Loucy (cell line): Measurements from ENCODE around the gene SLC9A8.

ENCODE experiments used
- H2AFZ ChIP-seq: fragments of 200-600 bp; sonication (generic); 2 replicates; pipeline ENCODE4 v1.6.0; 2016; ENCODE audit warnings: antibody characterized with exemption, mild to moderate bottlenecking, low read length, moderate library complexity
- H3F3A ChIP-seq: fragments of 200-600 bp; 2 replicates; pipeline ENCODE4 v1.6.0; 2016; ENCODE audit warnings: antibody characterized with exemption, low read depth, mild to moderate bottlenecking
- H3K27me3 ChIP-seq: fragments of 200-600 bp; sonication (generic); 2 replicates; pipeline ENCODE4 v1.6.1; 2014; ENCODE audit warnings: low read length, mild to moderate bottlenecking; ENCODE audit not compliant: insufficient read depth, poor library complexity, severe bottlenecking
- H3K36me3 ChIP-seq: fragments of 200-600 bp; sonication (generic); 2 replicates; pipeline ENCODE4 v1.6.1; 2016; ENCODE audit warnings: low read length; ENCODE audit not compliant: insufficient read depth
- H3K4me1 ChIP-seq: fragments of 200-600 bp; sonication (generic); 2 replicates; pipeline ENCODE4 v1.5.1; 2014; ENCODE audit warnings: low read length, mild to moderate bottlenecking; ENCODE audit not compliant: insufficient read depth, poor library complexity, severe bottlenecking
- H3K4me2 ChIP-seq: fragments of 200-600 bp; sonication (generic); 2 replicates; pipeline ENCODE4 v1.6.0; 2014; ENCODE audit warnings: antibody characterized with exemption, low read length, low read depth, mild to moderate bottlenecking; ENCODE audit not compliant: poor library complexity, severe bottlenecking
- H3K4me3 ChIP-seq: fragments of 200-600 bp; sonication (generic); 2 replicates; pipeline ENCODE4 v1.5.1; 2014; ENCODE audit warnings: low read length, mild to moderate bottlenecking, mixed read lengths; ENCODE audit not compliant: poor library complexity, severe bottlenecking
- H3K79me2 ChIP-seq: fragments of 200-600 bp; sonication (generic); 2 replicates; pipeline ENCODE4 v1.6.1; 2014; ENCODE audit warnings: low read length; ENCODE audit not compliant: insufficient read depth
- H3K9ac ChIP-seq: fragments of 200-600 bp; sonication (generic); 2 replicates; pipeline ENCODE4 v1.6.0; 2014; ENCODE audit warnings: mild to moderate bottlenecking, low read depth, low read length, moderate library complexity; ENCODE audit not compliant: poor library complexity, severe bottlenecking
- H3K9me2 ChIP-seq: fragments of 200-600 bp; sonication (generic); replicated peaks from 2 replicates; pipeline ENCODE4 v1.6.1; 2016; ENCODE audit warnings: low read depth, low read length, mixed read lengths
- H3K9me3 ChIP-seq: fragments of 200-600 bp; sonication (generic); 2 replicates; pipeline ENCODE4 v1.6.1; 2014; ENCODE audit warnings: mild to moderate bottlenecking, antibody characterized with exemption, low read length, low read depth; ENCODE audit not compliant: insufficient read depth
- H4K20me1 ChIP-seq: fragments of 200-600 bp; sonication (generic); 2 replicates; pipeline ENCODE4 v1.6.0; 2014; ENCODE audit warnings: antibody characterized with exemption, low read length, mild to moderate bottlenecking; ENCODE audit not compliant: insufficient read depth, poor library complexity, severe bottlenecking
- EZH2phosphoT487 ChIP-seq: fragments of 200-600 bp; IDR thresholded peaks from 2 replicates; pipeline ENCODE4 v1.6.1; 2018; ENCODE audit warnings: antibody characterized with exemption, mild to moderate bottlenecking, moderate library complexity, borderline replicate concordance
- TF ChIP-seq, protein P1 (sequence below): fragments of 200-600 bp; sonication (generic); conservative IDR thresholded peaks from 2 replicates; pipeline ENCODE4 v1.5.1; 2014; ENCODE audit warnings: mild to moderate bottlenecking, antibody characterized with exemption, low read length

Gene SLC9A8

GRCh38 chr20:49796600-49797343 lies 15.9 kb upstream of the SLC9A8 start:
- TF ChIP-seq, protein P1, sequence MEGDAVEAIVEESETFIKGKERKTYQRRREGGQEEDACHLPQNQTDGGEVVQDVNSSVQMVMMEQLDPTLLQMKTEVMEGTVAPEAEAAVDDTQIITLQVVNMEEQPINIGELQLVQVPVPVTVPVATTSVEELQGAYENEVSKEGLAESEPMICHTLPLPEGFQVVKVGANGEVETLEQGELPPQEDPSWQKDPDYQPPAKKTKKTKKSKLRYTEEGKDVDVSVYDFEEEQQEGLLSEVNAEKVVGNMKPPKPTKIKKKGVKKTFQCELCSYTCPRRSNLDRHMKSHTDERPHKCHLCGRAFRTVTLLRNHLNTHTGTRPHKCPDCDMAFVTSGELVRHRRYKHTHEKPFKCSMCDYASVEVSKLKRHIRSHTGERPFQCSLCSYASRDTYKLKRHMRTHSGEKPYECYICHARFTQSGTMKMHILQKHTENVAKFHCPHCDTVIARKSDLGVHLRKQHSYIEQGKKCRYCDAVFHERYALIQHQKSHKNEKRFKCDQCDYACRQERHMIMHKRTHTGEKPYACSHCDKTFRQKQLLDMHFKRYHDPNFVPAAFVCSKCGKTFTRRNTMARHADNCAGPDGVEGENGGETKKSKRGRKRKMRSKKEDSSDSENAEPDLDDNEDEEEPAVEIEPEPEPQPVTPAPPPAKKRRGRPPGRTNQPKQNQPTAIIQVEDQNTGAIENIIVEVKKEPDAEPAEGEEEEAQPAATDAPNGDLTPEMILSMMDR: no peak
- TF ChIP-seq EZH2phosphoT487: no peak
- Histone ChIP-seq H3F3A (no peaks in the 10 kb centered on the region), H2AFZ (no peak overlapping the region), H3K4me2 (no peak overlapping the region), H4K20me1 (no peaks in the 10 kb centered on the region), H3K9me2 (no peaks in the 10 kb centered on the region), H3K4me1 (peaks cover 3% of the 10 kb centered on the region), H3K4me3 (no peak overlapping the region), H3K79me2 (no peaks in the 10 kb centered on the region), H3K9ac (no peak overlapping the region), H3K9me3 (no peaks in the 10 kb centered on the region), H3K36me3 (no peaks in the 10 kb centered on the region), H3K27me3 (no peaks in the 10 kb centered on the region)

GRCh38 chr20:49797344-49797615 lies 15.3 kb upstream of the SLC9A8 start:
- Histone ChIP-seq H3K4me2 (no peak overlapping the region), H3K27me3 (no peaks in the 10 kb centered on the region), H3K9ac (no peak overlapping the region), H2AFZ (no peak overlapping the region), H3K79me2 (no peaks in the 10 kb centered on the region), H3K4me3 (no peak overlapping the region), H4K20me1 (no peaks in the 10 kb centered on the region), H3K9me3 (no peaks in the 10 kb centered on the region), H3K9me2 (no peaks in the 10 kb centered on the region), H3K36me3 (no peaks in the 10 kb centered on the region), H3K4me1 (peaks cover 3% of the 10 kb centered on the region), H3F3A (no peaks in the 10 kb centered on the region)
- TF ChIP-seq, protein P1: no peak
- no peak for TF ChIP-seq EZH2phosphoT487

GRCh38 chr20:49798718-49799117 lies 13.9 kb upstream of the SLC9A8 start:
- Histone ChIP-seq H3K9me3 (no peaks in the 10 kb centered on the region), H3K9me2 (no peaks in the 10 kb centered on the region), H3K36me3 (no peaks in the 10 kb centered on the region), H3F3A (no peaks in the 10 kb centered on the region), H3K4me2 (no peak overlapping the region), H3K79me2 (no peaks in the 10 kb centered on the region), H3K4me3 (no peak overlapping the region), H4K20me1 (no peaks in the 10 kb centered on the region), H3K4me1 (peaks cover 3% of the 10 kb centered on the region), H3K27me3 (no peaks in the 10 kb centered on the region), H2AFZ (no peak overlapping the region), H3K9ac (no peak overlapping the region)
- TF ChIP-seq, protein P1: no peak
- TF ChIP-seq EZH2phosphoT487: no peak
